Endothelial cell of umbilical vein (primary cell): ENCODE measurements around the gene DNAJA4. TPM values are rescaled to one million over a fixed set of nuclear protein-coding genes. Genes with fewer than 3 reads are reported as not detected.
A peak's percentile ranks its signal among the peaks of the same experiment; 100 is the strongest.

Experiments used
- BruUV-seq: library from RNA; stranded (reverse); fragments of 400-500 nt; replicated peaks from 2 replicates; lab custom pipeline; 2021; lab: Mats Ljungman, UMichigan
- CTCF ChIA-PET: fragments of 300-600, 350-600 bp; sonication (Branson Sonifier 250); formaldehyde crosslinking; loops from one replicate; lab custom pipeline; 2021; ENCODE audit warnings: antibody characterized with exemption, inconsistent platforms; lab: Charles Lee
- POLR2A ChIA-PET: fragments of 300-600, 350-600 bp; sonication (Branson Sonifier 250); formaldehyde crosslinking; loops from one replicate; lab custom pipeline; 2021; ENCODE audit warnings: antibody characterized with exemption, inconsistent platforms; lab: Charles Lee
- DNase-seq: peaks from one replicate; pipeline ENCODE4 v3.0.0-alpha.2; 2011; ENCODE audit warnings: low read depth, low spot score
- FAIRE-seq: peaks from 2 replicates; lab custom pipeline; 2011; peaks lifted over from hg19 to GRCh38; lab: Jason Lieb, UNC
- H2AFZ ChIP-seq: 2 replicates; pipeline ENCODE4 v1.6.0; 2012; ENCODE audit warnings: low read depth, low read length, control low read depth, inconsistent platforms
- H3K27ac ChIP-seq: 2 replicates; pipeline ENCODE4 v1.5.1; 2011; ENCODE audit warnings: low read depth, mild to moderate bottlenecking, control low read depth, low read length, moderate library complexity; ENCODE audit not compliant: insufficient read depth
- H3K27me3 ChIP-seq, 2 experiments: 2 replicates each; pipeline versions ENCODE4 v1.6.0 to v1.6.1; 2011; ENCODE audit warnings: low read length in 2 of 2, mixed read lengths in 1 of 2; ENCODE audit not compliant: control insufficient read depth in 2 of 2, insufficient read depth in 2 of 2
- H3K36me3 ChIP-seq, 2 experiments: 2 replicates in 1 of 2; 3 replicates in 1 of 2; pipeline ENCODE4 v1.5.1; 2011; ENCODE audit warnings: low read length in 2 of 2, mild to moderate bottlenecking in 1 of 2, moderate library complexity in 1 of 2; ENCODE audit not compliant: control insufficient read depth in 2 of 2, insufficient read depth in 2 of 2; ENCODE audit errors: extremely low read depth in 1 of 2
- H3K4me1 ChIP-seq: 3 replicates; pipeline ENCODE4 v1.5.1; 2011; ENCODE audit warnings: mild to moderate bottlenecking, low read length; ENCODE audit not compliant: control insufficient read depth, insufficient read depth; ENCODE audit errors: extremely low read depth
- H3K4me2 ChIP-seq: 2 replicates; pipeline ENCODE4 v1.6.1; 2011; ENCODE audit warnings: low read length, control low read depth, mixed read lengths; ENCODE audit not compliant: insufficient read depth
- H3K4me3 ChIP-seq, 3 experiments: fragments of 200-600 bp in 1 of 3; sonication (generic), shearing (Covaris generic) in 1 of 3; replicated peaks in 1 of 3; 2 replicates each; pipeline ENCODE4 v1.5.1; 2011 to 2016; ENCODE audit warnings: control low read depth in 3 of 3, low read length in 3 of 3, mild to moderate bottlenecking in 2 of 3, inconsistent platforms in 1 of 3, low read depth in 1 of 3, moderate library complexity in 1 of 3; ENCODE audit not compliant: insufficient read depth in 1 of 3
- H3K79me2 ChIP-seq: 2 replicates; pipeline ENCODE4 v1.6.0; 2012; ENCODE audit warnings: low read length, inconsistent platforms; ENCODE audit not compliant: control insufficient read depth, insufficient read depth
- H3K9ac ChIP-seq: replicated peaks from 2 replicates; pipeline ENCODE3; 2011; ENCODE audit warnings: low read length, control low read depth; ENCODE audit not compliant: insufficient read depth; ENCODE audit errors: extremely low read depth
- H3K9me1 ChIP-seq: replicated peaks from 3 replicates; pipeline ENCODE4 v1.6.0; 2011; ENCODE audit warnings: mild to moderate bottlenecking, low read length; ENCODE audit not compliant: control insufficient read depth, insufficient read depth; ENCODE audit errors: extremely low read depth
- H3K9me3 ChIP-seq: replicated peaks from 2 replicates; pipeline ENCODE4 v1.5.1; 2012; ENCODE audit warnings: low read length, inconsistent platforms; ENCODE audit not compliant: control insufficient read depth, insufficient read depth
- H4K20me1 ChIP-seq: replicated peaks from 2 replicates; pipeline ENCODE3; 2011; ENCODE audit warnings: mild to moderate bottlenecking, low read length; ENCODE audit not compliant: control insufficient read depth, insufficient read depth; ENCODE audit errors: extremely low read depth
- CTCF ChIP-seq, 2 donors: IDR thresholded peaks; 1 replicate in 1 of 2; 2 replicates in 1 of 2; pipeline ENCODE4 v1.5.1; 2011; ENCODE audit warnings: low read length in 2 of 2, mild to moderate bottlenecking in 2 of 2, moderate library complexity in 2 of 2, control low read depth in 1 of 2, inconsistent platforms in 1 of 2, low read depth in 1 of 2; ENCODE audit not compliant: insufficient read depth in 1 of 2; ENCODE audit errors: extremely low read depth in 1 of 2
- EZH2 ChIP-seq: IDR thresholded peaks from 2 replicates; pipeline ENCODE4 v1.6.1; 2012; ENCODE audit warnings: borderline replicate concordance, low read depth, mild to moderate bottlenecking, moderate library complexity, low read length, inconsistent platforms; ENCODE audit not compliant: severe bottlenecking
- FOS ChIP-seq: IDR thresholded peaks from 2 replicates; pipeline ENCODE4 v1.6.1; 2011; ENCODE audit warnings: mild to moderate bottlenecking, low read length, moderate library complexity, borderline replicate concordance; ENCODE audit not compliant: insufficient read depth
- GATA2 ChIP-seq: IDR thresholded peaks from 2 replicates; pipeline ENCODE4 v1.7.0; 2011; ENCODE audit warnings: low read depth, mild to moderate bottlenecking, moderate library complexity, mixed read lengths, low read length; ENCODE audit not compliant: insufficient read length, insufficient read depth
- JUN ChIP-seq: IDR thresholded peaks from 2 replicates; pipeline ENCODE4 v1.6.1; 2011; ENCODE audit warnings: borderline replicate concordance, low read depth; ENCODE audit not compliant: insufficient read length, insufficient read depth
- MAX ChIP-seq: IDR thresholded peaks from 2 replicates; pipeline ENCODE4 v1.6.1; 2011; ENCODE audit not compliant: insufficient read depth, insufficient read length
- MYC ChIP-seq: IDR thresholded peaks from one replicate; pipeline ENCODE4 v1.6.1; 2011; ENCODE audit warnings: mild to moderate bottlenecking, low read depth, low read length
- POLR2A ChIP-seq: IDR thresholded peaks from 2 replicates; pipeline ENCODE4 v1.6.1; 2012; ENCODE audit warnings: low read depth, mild to moderate bottlenecking, control low read depth, low read length
- POLR2AphosphoS5 ChIP-seq: IDR thresholded peaks from 2 replicates; pipeline ENCODE4 v1.6.1; 2012; ENCODE audit warnings: low read depth, mild to moderate bottlenecking, control low read depth, low read length, moderate library complexity; ENCODE audit not compliant: insufficient read depth
- dilution Hi-C: fragments of 300-500 bp; cut with MboI; formaldehyde crosslinking; loops from one replicate; pipeline ENCODE4 v1.15.0; 2019; ENCODE audit warnings: low sequenced_read_pairs; ENCODE audit not compliant: extremely low pct_ligation_motif_present
- intact Hi-C: fragments of 100-400 bp; cut with micrococcal nuclease; formaldehyde crosslinking; loops from one replicate; pipeline ENCODE4 v1.10.0; 2022
- polyA plus RNA-seq, 4 experiments: library from polyadenylated mRNA; depleted of rRNA in 3 of 4; stranded (reverse) in 3 of 4; unstranded in 1 of 4; fragments of >200 nt; gene quantifications; 2 replicates each; pipeline versions ENCODE4 v1.2.1 to v1.2.3, GENCODE V29; 2011 to 2012; ENCODE audit warnings: missing spikeins in 1 of 4
- total RNA-seq: library from RNA; stranded (reverse); gene quantifications from 2 replicates; pipeline ENCODE4 v1.2.3, GENCODE V29; 2021

The DNAJA4 gene
- total and polyA plus RNA-seq, 2 donors (not counting 3 experiments of a cell fraction or from before 2014, with no cell fraction given) = 17.3 to 21.3 TPM

- H3K27ac ChIP-seq = peak overlapping the region; percentile 41
- peaks cover 7% of the 10 kb centered on the region for H3K4me1 ChIP-seq
- no peak overlapping the region for H3K4me2 ChIP-seq
- H3K9ac ChIP-seq = peak overlapping the region; percentile 49
- dilution Hi-C loops = no loop called here
- H4K20me1 ChIP-seq = no peaks in the 10 kb centered on the region
- no peaks in the 10 kb centered on the region for H3K27me3 ChIP-seq
- DNase-seq = no peak
- CTCF ChIA-PET = interaction anchor here (2.8 kb wide), 1 partner anchor 36 kb away, joined by 11 read pairs; the partner anchor contains the start of gene SKIC8
- H2AFZ ChIP-seq = peak overlapping the region; percentile 97
- intact Hi-C loops = no loop called here
- H3K9me3 ChIP-seq = no peaks in the 10 kb centered on the region
- FAIRE-seq = no peak
- no peaks in the 10 kb centered on the region for H3K9me1 ChIP-seq
- TSS peak; percentile 25 for BruUV-seq
- POLR2A ChIA-PET = interaction anchor here (0.6 kb wide), 1 partner anchor 148 kb away, joined by 3 read pairs; no protein-coding TSS in a partner anchor
- H3K79me2 ChIP-seq = peaks cover 19% of the 10 kb centered on the region
- no peak for TF ChIP-seq CTCF (IDR thresholded peaks at IDR 0.05; ENCODE audit: extremely low read depth in 1 of 2, insufficient read depth in 1 of 2, low read depth in 1 of 2, low read length in 2 of 2)
- no peak for TF ChIP-seq MYC
- TF ChIP-seq GATA2 = no peak
- no peak for TF ChIP-seq POLR2A
- TF ChIP-seq EZH2 = no peak
- no peak for TF ChIP-seq POLR2AphosphoS5
- TF ChIP-seq FOS = no peak
- no peak for TF ChIP-seq JUN
- TF ChIP-seq MAX = no peak
- no peaks in the 10 kb centered on the region for H3K36me3 ChIP-seq
- peak overlapping the region in 1 of 3 experiments; percentile 44 for H3K4me3 ChIP-seq
These were observed 457 bp upstream of the DNAJA4 start for GRCh38 chr15:78263907-78264303.
